HG03354 (cell line): ENCODE results near the gene RTN4RL2.
A peak's percentile ranks its signal among the peaks of the same experiment; 100 is the strongest.

ENCODE experiments used
- ATAC-seq: cut with Tn5 transposase; IDR thresholded peaks from one replicate; pipeline ENCODE4 v1.9.1; 2021; ENCODE audit warnings: mild to moderate bottlenecking; ENCODE audit not compliant: unreplicated experiment, poor library complexity, severe bottlenecking

RTN4RL2 gene

DNA sequence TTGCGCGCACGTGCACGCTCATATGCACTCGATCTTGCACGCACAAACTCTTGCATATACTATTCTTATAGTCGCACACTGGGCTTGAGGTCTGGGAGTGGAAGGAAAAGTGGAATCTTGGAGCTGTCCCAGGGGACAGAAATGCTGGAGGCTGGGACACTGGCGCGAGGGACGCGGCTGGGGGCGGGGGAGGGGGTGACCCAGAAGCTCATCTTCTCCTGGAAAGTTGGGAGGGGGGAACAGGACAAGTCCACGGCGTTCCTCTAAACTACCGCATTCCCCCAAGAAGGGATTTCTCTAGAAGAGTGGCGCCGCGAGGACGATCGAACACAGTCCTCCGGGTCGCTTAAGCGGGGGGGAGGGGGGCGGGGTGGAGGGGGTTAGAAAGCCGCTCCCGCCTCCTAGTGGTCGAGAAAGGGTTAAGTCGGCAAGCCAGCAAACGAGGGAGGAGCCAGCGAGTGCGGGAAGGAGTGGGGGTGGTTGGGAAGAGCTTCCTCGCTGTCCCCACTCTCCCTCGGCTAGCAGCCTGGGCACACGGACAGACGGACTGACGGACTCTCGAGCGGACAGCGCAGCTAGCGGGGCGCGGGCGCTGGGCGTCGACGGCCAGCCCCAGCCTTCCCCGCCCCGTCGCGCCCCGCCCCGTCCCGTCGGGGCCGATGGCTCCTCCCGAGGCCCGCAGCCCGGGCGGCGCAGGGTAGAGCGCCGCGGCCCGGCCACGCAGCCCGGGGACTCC, at the start of gene RTN4RL2:
RTN4RL2 (plus strand) TSS at position 507 of the 736 bp plus-strand sequence. CDS start 338 bp downstream, outside the sequence.
- peak; percentile 58 for ATAC-seq

DNA sequence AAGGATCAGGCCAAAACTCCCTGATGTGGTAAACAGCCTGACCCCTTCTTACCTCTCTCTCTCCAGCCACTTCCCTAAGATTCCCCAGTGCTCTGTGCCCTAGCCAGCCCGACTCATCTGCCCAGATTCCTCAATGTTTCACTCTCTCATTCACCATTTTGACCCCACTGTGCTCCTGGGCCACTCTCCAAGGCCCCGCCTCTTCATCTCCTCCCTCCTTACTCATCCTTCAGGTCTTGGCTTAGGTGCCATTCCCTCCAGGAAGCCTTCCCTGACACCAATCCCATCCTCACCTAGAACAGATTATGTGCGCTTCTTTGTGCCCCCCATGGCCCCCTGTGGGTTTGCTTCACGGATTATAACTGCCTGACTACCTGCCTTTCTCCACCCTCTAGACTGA, 46.6 kb upstream of the RTN4RL2 start:
- no peak for ATAC-seq

DNA sequence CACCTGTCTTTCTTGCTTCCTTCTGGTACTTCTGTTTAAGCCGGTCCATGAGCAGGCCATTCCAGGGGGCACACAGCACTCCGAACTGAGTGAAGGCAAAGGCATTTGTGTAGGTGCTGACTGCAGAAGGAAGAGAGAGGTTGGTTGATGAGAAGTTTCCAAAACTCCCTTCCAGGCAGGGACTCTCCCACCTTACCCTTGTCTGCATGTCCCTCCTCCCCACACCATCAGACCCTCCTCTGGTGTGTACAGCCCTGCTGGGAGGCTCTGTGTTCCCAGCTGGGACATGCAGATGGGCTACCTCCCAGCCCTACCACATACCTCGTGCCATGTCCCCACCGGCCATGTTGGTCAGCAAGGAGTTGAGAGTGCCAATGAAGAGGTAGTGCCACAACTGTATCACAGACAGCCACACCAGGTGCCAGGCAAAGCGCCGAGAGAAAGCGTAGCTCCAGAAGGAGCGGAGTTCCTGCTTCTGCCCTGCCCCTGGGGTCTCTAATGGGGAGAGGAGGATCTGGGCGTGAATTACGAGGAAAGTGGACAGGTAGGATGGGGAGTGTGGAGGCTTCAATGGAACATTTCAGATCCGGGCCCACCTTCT, 45.6 kb upstream of the RTN4RL2 start:
- ATAC-seq: no peak

DNA sequence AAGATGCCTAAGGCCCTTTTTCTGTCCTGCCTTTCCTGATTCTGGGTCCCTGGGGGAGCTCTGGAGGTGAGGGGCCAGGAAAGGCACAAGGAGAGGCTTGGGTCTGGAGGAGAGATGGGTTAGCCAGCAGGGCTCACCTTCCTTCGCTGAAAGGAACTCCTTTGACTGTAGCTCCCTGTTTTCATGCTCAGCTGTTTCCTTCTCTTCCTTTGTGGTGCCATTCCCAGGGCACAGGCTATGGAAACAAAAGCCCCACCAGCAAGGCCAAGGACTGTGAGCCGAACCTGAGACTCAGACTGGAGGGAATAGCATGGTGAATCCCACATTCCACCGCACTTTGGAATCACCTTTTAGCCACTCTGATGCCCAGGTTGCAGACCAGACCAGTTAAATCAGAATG, 43.9 kb upstream of the RTN4RL2 start:
- ATAC-seq: no peak

DNA sequence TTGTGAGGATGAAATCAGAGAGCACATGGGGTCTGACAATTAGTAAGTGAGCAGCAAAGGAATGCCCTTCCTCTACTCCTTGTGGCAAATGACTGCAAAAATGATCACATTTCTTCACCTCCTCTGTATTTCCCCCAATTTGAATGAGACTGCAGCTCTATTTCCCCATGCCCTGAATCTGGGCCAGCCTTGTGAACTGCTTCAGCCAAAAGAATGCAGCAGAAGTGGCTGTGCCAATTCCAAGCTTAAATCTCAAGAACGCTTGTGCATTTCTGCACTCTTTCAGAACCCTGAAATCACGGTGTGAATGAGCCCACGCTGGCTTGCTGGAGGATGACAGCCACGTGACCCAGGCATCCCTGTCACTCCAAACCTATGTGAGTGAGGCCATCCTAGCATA, 43.3 kb upstream of the RTN4RL2 start:
- no peak for ATAC-seq

DNA sequence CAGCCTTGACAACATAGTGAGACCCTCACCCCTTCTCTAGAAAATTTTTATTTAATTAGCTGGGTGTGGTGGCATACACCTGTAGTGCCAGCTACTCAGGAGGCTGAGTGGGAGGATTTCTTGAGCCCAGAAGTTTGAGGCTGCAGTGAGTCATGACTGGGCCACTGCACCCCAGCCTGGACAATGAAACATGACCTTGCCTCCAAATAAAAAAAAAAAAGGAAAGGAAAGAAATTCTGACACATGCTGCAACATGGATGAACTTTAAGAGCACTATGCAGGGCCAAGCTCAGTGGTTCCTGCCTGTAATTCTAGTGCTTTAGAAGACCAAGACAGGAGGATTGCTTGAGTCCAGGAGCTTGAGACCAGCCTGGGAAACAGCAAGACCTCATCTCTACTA, 42.2 kb upstream of the RTN4RL2 start:
- ATAC-seq: no peak

DNA sequence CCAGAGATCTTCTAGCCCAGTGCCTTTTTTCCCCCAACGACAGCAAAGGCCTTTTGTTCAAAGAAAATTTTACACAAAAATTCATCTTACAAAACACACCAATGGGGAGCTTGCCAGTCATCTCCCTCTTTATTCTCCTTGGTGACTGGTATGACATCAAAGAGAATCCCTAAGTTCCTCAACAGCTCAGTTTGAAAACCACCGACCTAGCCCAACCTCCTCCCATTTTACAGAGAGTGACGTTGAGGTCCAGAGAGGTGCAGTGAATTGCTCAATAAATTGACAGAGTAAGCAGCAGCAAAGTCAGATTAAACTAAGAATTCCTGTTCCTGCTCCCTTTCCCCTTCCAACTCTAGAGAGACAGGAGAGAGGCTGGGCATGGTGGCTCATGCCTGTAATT, 41.2 kb upstream of the RTN4RL2 start:
- ATAC-seq: no peak

DNA sequence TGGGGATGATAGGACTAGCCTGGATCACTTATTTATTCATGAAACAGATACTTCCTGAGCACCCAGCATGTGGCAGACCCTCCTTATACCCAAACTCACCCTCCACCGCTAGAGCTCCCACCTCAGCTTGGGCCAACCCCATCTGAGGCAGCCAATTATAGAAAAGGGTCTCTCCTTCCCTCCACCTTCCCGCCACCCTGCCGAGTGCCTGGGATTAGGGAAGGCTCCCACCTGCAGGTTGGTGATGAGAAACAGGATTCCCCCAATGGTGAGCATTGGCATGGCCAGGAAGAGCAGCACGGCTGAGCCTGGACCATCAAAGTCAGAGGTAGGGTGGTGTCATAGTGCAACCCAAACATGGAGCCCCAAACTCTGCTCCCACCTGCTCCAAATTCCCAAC, 39.3 kb upstream of the RTN4RL2 start:
- no peak for ATAC-seq

DNA sequence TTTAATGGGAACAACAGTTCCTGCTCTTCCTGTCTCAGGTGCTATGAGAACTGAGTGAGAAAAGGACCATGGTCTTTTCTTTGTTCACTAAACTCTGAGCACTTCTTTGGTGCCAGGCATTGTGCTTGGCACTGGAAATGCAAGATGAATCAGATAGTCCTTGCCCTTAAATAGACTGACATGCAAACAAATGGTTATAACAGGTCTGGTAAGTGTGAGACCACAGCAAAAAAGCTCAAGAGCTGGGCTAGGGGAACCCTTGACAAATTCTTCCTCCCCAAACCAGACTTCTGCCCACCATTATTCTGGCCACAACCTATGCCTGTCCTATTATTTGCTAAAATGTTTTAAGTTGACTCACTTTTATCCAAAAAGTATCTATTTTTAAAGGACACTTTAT, 38.5 kb upstream of the RTN4RL2 start:
- no peak for ATAC-seq

DNA sequence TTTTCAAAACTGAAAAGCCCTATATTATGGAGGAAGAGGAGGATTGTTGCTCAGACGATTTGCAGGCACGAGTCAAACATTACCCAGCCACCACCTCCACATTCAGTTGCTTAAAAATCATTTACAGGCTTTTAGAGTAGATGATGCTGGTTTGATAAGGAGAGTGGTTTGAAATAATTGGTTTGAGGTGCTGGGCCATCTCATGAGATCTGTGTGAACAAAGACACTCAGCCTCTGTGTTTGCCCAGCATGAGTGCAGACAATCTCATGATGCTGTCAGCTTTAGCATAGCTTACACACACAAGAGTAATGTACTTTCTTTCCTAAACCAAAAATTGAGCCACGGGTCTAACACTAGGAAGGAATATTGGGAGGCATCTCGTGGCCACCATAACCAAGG, 37.7 kb upstream of the RTN4RL2 start:
- no peak for ATAC-seq

DNA sequence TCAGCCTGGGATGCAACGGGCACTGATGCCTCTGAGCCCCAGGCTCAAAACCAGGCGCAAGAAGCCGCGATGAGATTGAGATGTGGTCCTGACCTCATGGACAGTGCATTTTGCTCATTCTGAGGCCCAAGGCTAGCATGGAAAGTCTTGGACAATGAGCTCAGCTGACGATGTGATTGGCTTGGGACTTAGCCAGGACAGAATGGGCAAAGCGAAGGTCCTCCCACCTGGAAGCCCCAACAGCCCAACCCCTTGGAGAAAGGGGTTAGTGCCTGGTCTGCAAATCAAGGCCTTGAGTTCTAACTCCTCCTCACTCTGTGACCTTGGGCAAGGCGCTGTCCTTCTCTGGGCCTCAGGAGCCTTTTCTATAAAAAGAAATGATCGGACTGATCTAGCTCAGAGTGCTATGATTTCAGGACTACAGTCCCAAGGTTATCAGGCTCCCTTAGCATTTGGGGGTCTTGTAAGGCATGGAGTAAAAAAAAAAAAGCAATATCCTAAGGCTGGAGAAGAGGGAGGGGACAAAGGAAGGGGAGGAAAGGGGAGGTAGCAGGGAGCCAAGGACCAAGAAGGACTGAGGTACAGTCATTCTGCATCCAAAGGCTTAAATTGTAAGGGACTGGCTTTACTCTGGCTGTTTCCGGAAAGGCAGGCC, 36.1 kb upstream of the RTN4RL2 start:
- ATAC-seq: no peak

DNA sequence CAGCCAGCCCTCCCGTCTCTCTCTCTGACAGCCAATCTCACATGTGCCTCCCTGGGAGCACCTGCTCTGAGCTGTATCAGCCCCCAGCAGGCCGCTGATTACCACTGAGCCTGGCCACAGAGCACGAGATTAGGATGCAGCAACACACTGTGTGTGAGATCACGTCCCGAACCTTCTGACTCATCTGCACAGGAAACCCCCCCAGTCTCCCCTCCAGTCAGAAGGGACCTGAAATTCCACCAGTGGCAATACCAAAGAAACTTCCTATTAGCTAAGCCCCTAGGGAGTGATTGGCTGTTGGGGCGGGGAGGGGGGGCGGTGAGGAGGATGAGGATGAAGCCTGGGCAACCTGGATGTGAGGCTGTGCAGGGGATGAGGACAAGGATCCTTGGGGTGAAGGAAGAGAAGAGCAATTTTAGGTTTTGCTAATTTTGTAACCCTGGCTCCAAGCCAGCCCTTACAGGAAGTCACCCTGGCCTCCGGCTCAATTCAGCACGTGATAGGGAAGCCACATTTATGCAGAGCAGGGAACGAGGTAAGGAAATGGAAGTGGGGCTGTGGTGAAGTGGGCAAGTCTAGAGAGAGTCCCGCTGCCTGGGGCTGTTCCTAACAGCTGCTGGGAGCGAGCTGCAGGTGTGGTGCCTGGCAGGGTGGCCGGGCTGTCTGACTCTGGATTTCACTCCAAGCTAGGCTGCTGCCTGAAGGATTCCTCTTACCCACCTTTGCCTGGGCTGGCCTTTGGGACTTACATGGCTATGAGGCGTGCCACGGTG, 35.4 kb upstream of the RTN4RL2 start:
- ATAC-seq: peak; percentile 89

DNA sequence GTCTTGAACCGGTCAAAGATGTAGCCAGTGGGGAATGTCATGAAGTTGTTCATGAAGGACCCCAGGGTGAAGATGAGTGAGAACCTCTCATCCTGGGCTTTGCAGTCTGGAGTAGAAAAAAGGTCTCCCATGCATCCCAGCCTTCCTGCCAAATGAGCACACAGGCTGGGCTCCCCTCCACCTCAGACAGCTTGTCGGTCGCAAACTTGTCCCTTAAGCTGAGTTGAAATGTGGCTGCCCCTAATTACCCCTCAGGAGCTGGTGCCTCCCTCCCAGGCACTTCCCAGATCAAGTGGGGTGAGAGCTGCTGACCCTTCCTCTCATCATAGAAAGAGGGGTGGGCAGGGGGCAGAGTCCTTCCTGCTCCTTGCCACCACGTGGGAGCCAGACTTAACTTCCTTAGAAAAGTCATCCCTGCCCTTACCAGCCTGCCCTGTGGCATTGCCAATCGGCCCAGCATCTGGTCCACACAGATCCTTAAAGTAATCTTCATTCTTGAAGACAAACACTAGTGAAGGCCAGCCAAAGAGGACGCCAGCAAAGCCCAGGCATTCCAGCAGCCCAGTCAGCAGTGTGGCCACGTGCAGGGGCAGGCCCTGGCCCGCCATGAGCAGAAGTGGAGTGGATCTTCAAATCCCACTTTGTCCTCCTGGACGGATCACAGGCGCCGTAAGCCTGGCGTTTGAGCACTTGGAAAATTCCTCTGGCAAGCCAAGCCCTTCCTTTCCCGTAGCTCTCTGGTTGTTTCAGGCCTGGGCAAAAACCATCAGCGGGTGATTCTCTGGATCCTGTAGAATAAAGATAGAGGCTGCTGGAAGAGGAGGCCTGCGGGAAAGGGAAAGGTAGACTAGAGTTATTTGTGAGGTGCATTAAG, 34.5 kb upstream of the RTN4RL2 start:
- no peak for ATAC-seq

DNA sequence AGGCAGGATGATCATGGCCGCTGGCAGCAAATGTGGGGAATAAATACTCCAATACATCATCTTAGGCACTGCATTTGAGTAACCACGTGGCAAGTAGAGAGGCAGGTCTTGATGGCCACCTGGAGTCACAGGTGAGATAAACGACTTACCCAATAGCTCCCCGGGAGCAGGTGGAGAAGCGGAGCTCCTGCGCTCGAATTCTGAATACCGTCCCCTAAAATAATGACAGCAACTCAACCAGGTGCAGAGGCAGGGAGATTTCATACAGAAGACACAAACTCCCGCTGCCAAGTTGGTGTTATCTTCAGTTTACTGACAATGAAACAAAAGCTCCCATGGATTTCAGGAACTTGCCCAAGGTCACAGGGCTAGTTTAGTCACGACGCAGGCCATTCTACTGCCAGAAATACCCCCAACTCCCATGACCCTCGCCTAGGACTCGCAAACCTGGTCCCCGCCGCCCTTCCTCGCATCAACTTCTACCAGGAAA, 33.8 kb upstream of the RTN4RL2 start:
- ATAC-seq: no peak

DNA sequence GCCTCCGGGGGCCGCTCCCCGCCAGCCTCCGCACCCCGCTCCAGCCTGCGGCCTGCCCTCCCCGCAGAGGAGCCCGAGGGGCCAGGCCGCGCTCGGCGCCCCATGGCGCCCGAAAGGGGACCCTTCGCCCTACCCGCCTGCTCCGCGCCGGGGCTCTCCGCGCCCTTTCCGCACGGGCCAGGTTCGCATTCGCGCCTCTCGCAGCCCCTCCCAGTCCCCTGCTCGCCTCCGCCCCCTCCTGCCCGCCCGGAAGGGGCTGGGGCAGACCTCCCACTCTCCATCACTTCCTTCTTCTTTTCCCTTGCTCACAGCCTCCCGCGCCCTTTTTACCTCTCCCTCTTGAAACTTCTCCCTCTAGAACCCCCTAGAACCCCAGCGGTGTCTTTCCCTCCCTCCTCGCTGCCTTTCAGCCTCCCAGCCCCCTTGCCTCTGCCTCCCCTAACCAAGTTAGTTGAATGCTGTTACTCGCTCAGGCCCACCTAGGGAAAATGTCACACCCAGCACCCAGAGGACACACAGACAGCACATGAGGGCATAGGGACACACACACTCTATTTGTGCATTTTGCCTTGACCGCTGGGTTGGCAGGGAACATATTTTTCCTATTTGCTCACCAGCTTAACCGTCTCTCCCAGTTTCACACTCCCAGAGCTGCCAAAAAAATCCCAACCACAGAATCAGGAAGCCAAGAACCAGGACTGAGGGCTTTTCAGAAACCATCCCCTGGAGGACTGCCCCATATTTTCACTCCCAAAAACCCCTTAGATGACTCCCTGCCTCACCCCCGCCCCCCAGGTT, 33.2 kb upstream of the RTN4RL2 start, which contains the start of gene SLC43A3:
SLC43A3 (minus strand) TSS at position 193 of the 798 bp plus-strand sequence. CDS start 949 bp downstream, outside the sequence.
- peak; percentile 73 for ATAC-seq

DNA sequence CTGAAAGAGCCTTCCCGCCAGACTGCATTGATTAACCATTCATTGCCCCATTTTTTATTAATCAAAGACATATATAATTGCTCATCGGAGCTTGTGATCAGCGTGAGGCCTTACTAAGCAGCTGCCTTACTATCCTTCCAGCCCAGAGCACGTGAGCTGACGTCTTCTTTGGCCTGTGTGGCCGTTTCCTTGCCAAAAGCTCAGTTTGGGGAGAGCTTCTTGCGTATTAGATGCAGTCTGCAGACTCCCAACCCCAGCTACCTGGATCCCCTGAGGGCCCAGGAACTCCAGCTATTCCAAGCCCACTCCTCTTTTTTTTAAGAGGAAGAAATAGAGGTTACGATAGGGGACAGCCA, 32.6 kb upstream of the RTN4RL2 start:
- no peak for ATAC-seq

DNA sequence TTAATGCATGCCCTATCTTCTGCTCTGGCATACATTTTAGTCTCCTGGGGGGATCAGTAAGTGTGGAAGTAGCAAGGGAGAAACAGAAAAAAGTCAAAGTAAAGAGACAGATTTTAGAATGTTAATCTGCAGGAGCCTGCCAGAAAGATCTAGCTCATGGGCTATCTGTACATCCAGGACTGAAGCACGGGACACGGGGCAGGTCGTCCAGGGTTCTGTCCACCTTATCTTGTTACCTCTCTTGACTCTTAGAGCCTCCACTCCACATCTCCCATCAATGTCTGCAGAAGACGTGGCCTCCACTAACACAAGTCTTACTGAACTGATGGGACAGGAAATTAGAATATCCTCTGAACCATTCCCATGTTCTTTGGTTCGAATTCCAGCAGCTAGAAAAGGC, 31.7 kb upstream of the RTN4RL2 start:
- ATAC-seq: no peak

DNA sequence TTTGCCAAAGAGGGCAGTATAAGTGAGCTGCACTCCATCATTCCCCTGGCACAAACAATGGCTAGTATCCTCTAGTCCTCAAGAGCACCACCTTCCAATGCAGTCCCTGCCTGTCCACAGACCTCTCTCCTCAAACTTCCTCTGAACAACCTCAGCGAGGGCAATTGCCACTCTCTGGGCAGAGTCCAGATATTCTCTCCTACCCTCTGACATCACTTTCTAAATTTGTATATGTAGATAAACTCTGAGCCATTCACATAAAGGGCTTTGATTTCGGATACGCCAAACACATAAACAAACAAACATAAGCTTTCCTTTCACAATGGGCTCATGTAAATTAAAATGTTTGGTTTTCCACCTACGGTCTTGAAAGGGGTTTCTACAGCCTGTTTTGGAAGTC, 30.4 kb upstream of the RTN4RL2 start:
- no peak for ATAC-seq

DNA sequence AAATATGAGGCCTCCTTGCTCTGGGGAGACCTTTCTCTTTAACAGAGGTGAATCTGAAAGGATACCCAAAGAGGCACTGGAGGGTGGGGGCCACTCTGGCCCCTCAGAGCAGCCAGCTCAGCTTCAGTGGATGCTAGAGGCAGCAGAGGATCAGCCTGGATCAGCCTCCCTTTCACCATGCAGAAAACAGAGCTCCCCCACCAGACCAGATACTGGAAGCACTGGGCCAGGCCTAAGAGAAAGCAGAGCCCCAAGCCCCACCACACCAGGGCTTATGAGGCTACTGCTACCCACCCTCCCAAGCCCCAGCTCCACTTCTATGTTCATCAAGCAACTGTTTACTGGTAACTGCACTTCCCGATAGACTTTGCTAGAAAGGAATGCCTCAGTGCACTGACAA, 29.4 kb upstream of the RTN4RL2 start:
- ATAC-seq: no peak
